KG1 (cell line): Measurements from ENCODE around the gene XAGE1A.
"Not testable (repeated sequence)": the region's sequence is repeated elsewhere in the genome, so short reads cannot be mapped to it uniquely, and the experiment has no call there.

Experiments used
- DNase-seq: peaks from one replicate; lab custom pipeline; 2025; lab: John Stamatoyannopoulos, UW

XAGE1A gene

DNA sequence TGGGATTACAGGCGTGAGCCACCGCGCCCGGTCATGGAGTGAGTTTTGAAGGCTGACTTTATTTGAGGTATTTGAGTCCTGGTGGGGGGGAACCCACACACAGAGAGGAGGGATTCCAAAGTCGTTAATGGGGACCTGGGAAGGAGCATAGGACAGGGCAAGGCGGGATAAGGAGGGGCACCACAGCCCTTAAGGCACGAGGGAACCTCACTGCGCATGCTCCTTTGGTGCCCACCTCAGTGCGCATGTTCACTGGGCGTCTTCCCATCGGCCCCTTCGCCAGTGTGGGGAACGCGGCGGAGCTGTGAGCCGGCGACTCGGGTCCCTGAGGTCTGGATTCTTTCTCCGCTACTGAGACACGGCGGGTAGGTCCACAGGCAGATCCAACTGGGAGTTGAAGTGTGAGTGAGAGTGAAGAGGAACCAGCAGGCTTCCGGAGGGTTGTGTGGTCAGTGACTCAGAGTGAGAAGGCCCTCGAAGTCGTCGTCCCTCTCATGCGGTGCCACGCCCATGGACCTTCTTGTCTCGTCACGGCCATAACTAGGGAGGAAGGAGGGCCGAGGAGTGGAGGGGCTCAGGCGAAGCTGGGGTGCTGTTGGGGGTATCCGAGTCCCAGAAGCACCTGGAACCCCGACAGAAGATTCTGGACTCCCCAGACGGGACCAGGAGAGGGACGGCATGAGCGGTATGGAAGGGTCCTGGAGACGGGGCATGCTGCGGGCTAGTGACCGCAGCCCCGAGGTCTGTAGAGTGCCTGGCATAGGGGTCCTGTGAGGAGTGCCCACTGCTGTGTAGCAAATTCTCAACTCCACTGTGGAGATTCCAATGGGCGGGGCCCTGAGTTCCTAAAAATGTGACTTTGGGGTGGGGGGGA lies at the start of gene XAGE1A:
XAGE1A (plus strand) TSS at position 264 of the 874 bp plus-strand sequence. CDS start 1,554 bp downstream, outside the sequence.
- not testable (repeated sequence) for DNase-seq

- not testable (repeated sequence) for DNase-seq
These were observed 43.6 kb upstream of the XAGE1A start for GRCh38 chrX:52452031-52452430.

DNA sequence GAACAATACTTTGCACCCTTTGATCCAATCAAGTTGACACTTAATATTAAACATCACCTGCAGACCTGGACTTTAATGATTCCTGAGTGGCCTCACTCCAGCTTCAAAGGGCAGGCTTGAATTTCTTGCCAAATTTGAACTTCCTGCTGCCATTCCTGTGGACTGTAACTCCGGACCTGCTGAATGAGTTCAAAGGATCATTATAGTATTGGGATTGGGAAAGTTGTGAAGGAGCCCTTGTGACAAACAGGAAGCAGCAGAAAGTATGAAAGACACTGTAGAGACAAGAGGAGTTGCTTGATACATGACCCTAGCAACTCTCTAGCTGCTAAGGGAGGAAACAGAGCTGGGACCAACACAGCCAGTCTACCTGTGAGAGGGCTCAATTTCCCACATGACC lies 24.3 kb upstream of the XAGE1A start:
- not testable (repeated sequence) for DNase-seq

DNA sequence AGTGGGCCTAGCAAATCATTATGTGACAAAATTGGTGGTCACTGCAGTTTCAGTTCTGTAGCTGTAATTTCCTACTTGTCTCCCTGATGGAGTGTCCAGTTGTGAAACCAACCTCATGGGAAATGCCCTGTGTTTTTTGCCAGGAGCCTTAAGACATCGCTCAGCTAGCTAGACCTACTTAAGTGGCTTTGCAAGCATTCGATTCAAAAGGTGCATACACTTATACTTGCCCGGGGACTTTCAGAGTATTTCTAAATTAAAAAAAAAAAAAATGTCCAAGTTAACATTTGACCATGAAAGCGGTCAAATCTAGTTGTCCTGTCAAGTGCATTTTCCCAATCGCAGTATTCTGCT lies 788 bp downstream of the XAGE1A start:
- not testable (repeated sequence) for DNase-seq

GRCh38 chrX:52501362-52501761 lies 5.8 kb downstream of the XAGE1A start:
- not testable (repeated sequence) for DNase-seq

- DNase-seq = no peak
These were observed 8.9 kb downstream of the XAGE1A start for GRCh38 chrX:52504551-52504950.

DNA sequence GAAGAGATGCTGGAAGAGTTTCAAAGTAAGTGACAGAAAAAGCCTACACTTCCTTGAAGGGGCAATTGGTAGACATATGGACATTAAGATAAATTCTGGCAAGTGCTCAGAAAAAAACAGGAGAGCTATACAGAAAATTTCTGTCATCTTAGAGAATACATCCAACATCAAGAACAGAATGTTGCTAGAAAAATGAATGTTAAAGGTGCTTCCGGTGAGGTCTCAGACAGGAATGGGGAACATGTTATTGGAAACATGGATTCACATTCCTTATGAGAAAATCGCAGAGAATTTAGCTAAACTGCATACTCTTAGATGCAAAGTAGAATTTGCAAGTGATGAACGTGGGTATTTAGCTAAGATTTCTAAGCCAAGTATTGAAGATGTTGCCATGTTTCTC lies 11.7 kb downstream of the XAGE1A start:
- DNase-seq = no peak

DNA sequence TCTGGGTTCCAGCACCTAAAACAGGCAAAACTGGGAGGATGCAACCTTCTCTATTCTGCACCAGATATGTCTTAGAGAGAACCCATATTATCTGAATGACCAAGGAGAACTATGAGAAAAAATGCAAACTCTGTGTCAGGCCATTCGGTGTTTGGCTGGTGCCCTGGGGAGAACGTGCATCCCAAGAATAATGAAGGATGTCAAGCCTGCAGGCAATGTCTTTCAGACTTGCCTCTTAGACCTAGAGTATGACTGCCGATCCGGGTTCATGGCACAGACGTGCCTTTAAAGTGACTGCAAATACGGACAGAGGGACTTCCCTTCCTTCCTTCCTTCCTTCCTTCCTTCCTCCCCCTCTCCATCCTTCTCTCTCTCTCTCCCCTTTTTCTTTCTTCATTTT lies 14.3 kb downstream of the XAGE1A start:
- DNase-seq = no peak

GRCh38 chrX:52511126-52511525 lies 15.5 kb downstream of the XAGE1A start:
- not testable (repeated sequence) for DNase-seq

GRCh38 chrX:52516110-52516986 lies 20.7 kb downstream of the XAGE1A start:
- not testable (repeated sequence) for DNase-seq

DNA sequence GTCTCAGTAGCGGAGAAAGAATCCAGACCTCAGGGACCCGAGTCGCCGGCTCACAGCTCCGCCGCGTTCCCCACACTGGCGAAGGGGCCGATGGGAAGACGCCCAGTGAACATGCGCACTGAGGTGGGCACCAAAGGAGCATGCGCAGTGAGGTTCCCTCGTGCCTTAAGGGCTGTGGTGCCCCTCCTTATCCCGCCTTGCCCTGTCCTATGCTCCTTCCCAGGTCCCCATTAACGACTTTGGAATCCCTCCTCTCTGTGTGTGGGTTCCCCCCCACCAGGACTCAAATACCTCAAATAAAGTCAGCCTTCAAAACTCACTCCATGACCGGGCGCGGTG lies 21.3 kb downstream of the XAGE1A start, which contains the start of gene XAGE1B:
XAGE1B (minus strand) TSS at position 77 of the 339 bp plus-strand sequence. CDS start 1,536 bp downstream, outside the sequence.
- not testable (repeated sequence) for DNase-seq

DNA sequence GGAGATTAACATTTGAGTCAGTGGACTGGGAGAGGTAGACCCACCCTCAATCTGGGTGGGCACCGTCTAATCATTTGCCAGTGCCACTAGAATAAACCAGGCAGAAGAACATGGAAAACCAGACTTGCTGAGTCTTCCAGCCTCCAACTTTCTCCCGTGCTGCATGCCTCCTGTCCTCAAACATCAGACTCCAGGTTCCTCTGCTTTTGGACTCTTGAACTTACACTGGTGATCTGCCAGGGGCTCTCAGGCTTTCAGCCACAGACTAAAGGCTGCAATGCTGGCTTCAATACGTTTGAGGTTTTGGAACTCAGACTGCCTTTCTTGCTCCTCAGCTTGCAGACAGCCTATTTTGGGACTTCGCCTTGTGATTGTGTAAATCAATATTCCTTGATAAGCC lies 45.4 kb downstream of the XAGE1A start:
- not testable (repeated sequence) for DNase-seq

DNA sequence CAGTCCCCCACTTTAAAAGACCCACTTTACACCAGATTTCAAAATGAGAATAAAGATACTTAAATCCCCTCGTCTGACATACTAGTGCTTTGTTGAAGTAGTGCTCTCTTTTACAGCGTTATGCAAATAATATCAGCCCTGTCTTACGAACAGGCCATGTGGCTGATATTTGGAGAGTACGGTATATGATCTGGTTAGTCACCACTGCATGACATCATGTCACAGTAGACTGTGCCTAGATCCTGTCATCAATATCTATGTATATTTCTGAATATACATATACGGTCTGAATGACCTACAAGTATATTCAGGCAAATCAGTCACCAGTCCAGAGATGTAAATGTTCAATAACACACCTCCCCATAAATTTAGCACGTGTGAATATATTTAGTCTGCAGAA lies 46.7 kb downstream of the XAGE1A start:
- no peak for DNase-seq

- DNase-seq = no peak
These were observed 48.7 kb downstream of the XAGE1A start for GRCh38 chrX:52544147-52544840.

- not testable (repeated sequence) for DNase-seq
These were observed 53.2 kb downstream of the XAGE1A start for GRCh38 chrX:52548769-52549168.
